D721Med (cell line): ENCODE data around the gene HRNR.
A peak's percentile ranks its signal among the peaks of the same experiment; 100 is the strongest.

Source experiments
- DNase-seq: peaks from one replicate; pipeline ENCODE4 v3.0.0; 2011; ENCODE audit warnings: low spot score; ENCODE audit not compliant: insufficient read length
- FAIRE-seq: peaks from 2 replicates; lab custom pipeline; 2011; peaks lifted over from hg19 to GRCh38; lab: Jason Lieb, UNC
- CTCF ChIP-seq: IDR thresholded peaks from 2 replicates; pipeline ENCODE4 v1.5.1; 2012; ENCODE audit warnings: mild to moderate bottlenecking, control low read depth; ENCODE audit not compliant: insufficient read depth; ENCODE audit errors: missing control alignments

Gene HRNR

GRCh38 chr1:152198982-152199381, 25.0 kb downstream of the HRNR start:
- FAIRE-seq (no peak), DNase-seq (no peak)
- no peak for TF ChIP-seq CTCF

- FAIRE-seq (no peak), DNase-seq (no peak)
- TF ChIP-seq CTCF: no peak
Observed at GRCh38 chr1:152197361-152197941, 26.5 kb downstream of the HRNR start.

- FAIRE-seq (no peak), DNase-seq (no peak)
- no peak for TF ChIP-seq CTCF
Observed at GRCh38 chr1:152191711-152192110, 32.3 kb downstream of the HRNR start.

- no peak for TF ChIP-seq CTCF
Observed at GRCh38 chr1:152191260-152191659, 32.7 kb downstream of the HRNR start.

GRCh38 chr1:152190589-152190988, 33.4 kb downstream of the HRNR start:
- DNase-seq (no peak), FAIRE-seq (no peak)
- no peak for TF ChIP-seq CTCF

More at GRCh38 chr1:152191260-152191659, 32.7 kb downstream of the HRNR start:
- no peak for FAIRE-seq
- DNase-seq: no peak

GRCh38 chr1:152189657-152190442, 34.1 kb downstream of the HRNR start:
- FAIRE-seq: no peak
- DNase-seq: no peak
- TF ChIP-seq CTCF: peak; percentile 83
